LNCaP clone FGC (cell line): ENCODE measurements around the gene HAUS8.

Experiments used
- DNase-seq: peaks from one replicate; pipeline ENCODE4 v3.0.0-alpha.2; 2011; ENCODE audit warnings: low read depth
- H3K4me3 ChIP-seq: 2 replicates; pipeline ENCODE4 v1.5.1; 2011; ENCODE audit warnings: mild to moderate bottlenecking, low read depth, low read length, control low read depth
- CTCF ChIP-seq: IDR thresholded peaks from 2 replicates; pipeline ENCODE4 v1.5.1; 2012; ENCODE audit warnings: mild to moderate bottlenecking; ENCODE audit not compliant: control insufficient read depth, insufficient read depth; ENCODE audit errors: extremely low read depth

HAUS8 gene

GRCh38 chr19:17079710-17080439, 4.6 kb upstream of the HAUS8 start:
- DNase-seq = no peak
- TF ChIP-seq CTCF = no peak
- H3K4me3 ChIP-seq = no peak overlapping the region

- DNase-seq = no peak
- no peak overlapping the region for H3K4me3 ChIP-seq
- no peak for TF ChIP-seq CTCF
These were observed 3.9 kb upstream of the HAUS8 start for GRCh38 chr19:17078920-17079709.

GRCh38 chr19:17078036-17078919, 3.0 kb upstream of the HAUS8 start:
- no peak for TF ChIP-seq CTCF
- no peak overlapping the region for H3K4me3 ChIP-seq
- DNase-seq = no peak

GRCh38 chr19:17077447-17078028, 2.3 kb upstream of the HAUS8 start:
- H3K4me3 ChIP-seq = no peak overlapping the region
- no peak for DNase-seq
- TF ChIP-seq CTCF = no peak

GRCh38 chr19:17076543-17076991, 1.3 kb upstream of the HAUS8 start:
- peak overlapping the region; percentile 74 for H3K4me3 ChIP-seq
- TF ChIP-seq CTCF = no peak
- DNase-seq = no peak

GRCh38 chr19:17075864-17076542, 751 bp upstream of the HAUS8 start:
- peak overlapping the region; percentile 74 for H3K4me3 ChIP-seq
- no peak for TF ChIP-seq CTCF
- no peak for DNase-seq
